Measurements from ENCODE around the gene CD58.
A peak's percentile ranks its signal among the peaks of the same experiment; 100 is the strongest.
"Not testable (repeated sequence)": the region's sequence is repeated elsewhere in the genome, so short reads cannot be mapped to it uniquely, and the experiment has no call there.

CD58 gene

GRCh38 chr1:116591951-116592605 is 21.3 kb upstream of the CD58 start:
- not testable (repeated sequence) for DNase-seq

GRCh38 chr1:116591006-116591950 is 20.5 kb upstream of the CD58 start:
- DNase-seq, result not testable (repeated sequence)

- not testable (repeated sequence) for DNase-seq
These were observed 19.7 kb upstream of the CD58 start for GRCh38 chr1:116590359-116591005.

- peak in 1 of 2 donors; percentile 32 for DNase-seq
These were observed 18.4 kb upstream of the CD58 start for GRCh38 chr1:116589101-116589735.

- DNase-seq, result no peak
These were observed 16.8 kb upstream of the CD58 start for GRCh38 chr1:116587501-116588227.

GRCh38 chr1:116586741-116587143 is 15.9 kb upstream of the CD58 start:
- no peak for DNase-seq

- DNase-seq, result no peak
These were observed 15.1 kb upstream of the CD58 start for GRCh38 chr1:116585886-116586285.

- no peak for DNase-seq
These were observed 10.6 kb upstream of the CD58 start for GRCh38 chr1:116581323-116581885.

- no peak for DNase-seq
These were observed 9.9 kb upstream of the CD58 start for GRCh38 chr1:116580446-116581322.

GRCh38 chr1:116579259-116579875 is 8.5 kb upstream of the CD58 start:
- no peak for DNase-seq

- DNase-seq, result no peak
These were observed 7.8 kb upstream of the CD58 start for GRCh38 chr1:116578581-116578980.

- no peak for DNase-seq
These were observed 7.0 kb upstream of the CD58 start for GRCh38 chr1:116577759-116578314.

- peak; percentile 71 to 73 for DNase-seq
These were observed 3.9 kb upstream of the CD58 start for GRCh38 chr1:116574581-116575291.

GRCh38 chr1:116573431-116574095 is 2.7 kb upstream of the CD58 start:
- no peak for DNase-seq

- no peak for DNase-seq
These were observed 2.1 kb upstream of the CD58 start for GRCh38 chr1:116572771-116573430.

- DNase-seq, result no peak
These were observed 1.3 kb upstream of the CD58 start for GRCh38 chr1:116572099-116572498.

GRCh38 chr1:116571215-116571919 is 541 bp upstream of the CD58 start:
- peak in 1 of 2 donors; percentile 35 for DNase-seq

All from CD4-positive, alpha-beta T cell treated with Interleukin-4 for 1 hour (primary cell).